ENCODE data around the gene DDAH1.

GRCh38 chr1:85437139-85437538, 27.8 kb downstream of the DDAH1 start:
- no peak for TF ChIP-seq GATA2 (IDR thresholded peaks at IDR 0.05; ENCODE audit: low read depth, low read length)
- TF ChIP-seq GATA3 (IDR thresholded peaks at IDR 0.05; ENCODE audit: low read depth, low read length) = no peak
